GM21515 (cell line): Measurements from ENCODE around the gene MLLT1.

Experiments
- ATAC-seq: cut with Tn5 transposase; IDR thresholded peaks from one replicate; pipeline ENCODE4 v1.9.1; 2021; ENCODE audit not compliant: unreplicated experiment

Gene MLLT1

DNA sequence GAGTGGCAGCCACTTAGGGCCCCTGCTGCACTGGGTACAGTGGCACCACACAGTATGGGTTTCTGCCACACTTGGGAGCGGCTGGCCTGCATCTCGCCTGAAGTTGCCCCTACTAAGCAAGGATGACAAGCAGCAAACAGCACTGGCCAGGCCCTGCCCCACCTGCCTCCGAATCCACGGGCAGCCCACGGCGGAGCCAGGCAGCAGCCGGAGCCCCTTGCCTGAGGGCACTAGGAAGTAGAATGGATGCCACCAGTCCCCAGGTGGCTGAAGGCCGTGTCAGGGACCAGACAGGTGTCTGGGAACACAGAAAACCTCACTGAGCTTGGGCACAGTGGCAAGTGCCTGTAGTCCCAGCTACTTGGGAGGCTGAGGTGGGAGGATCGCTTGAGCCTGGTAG, 19.4 kb downstream of the MLLT1 start:
- no peak for ATAC-seq

DNA sequence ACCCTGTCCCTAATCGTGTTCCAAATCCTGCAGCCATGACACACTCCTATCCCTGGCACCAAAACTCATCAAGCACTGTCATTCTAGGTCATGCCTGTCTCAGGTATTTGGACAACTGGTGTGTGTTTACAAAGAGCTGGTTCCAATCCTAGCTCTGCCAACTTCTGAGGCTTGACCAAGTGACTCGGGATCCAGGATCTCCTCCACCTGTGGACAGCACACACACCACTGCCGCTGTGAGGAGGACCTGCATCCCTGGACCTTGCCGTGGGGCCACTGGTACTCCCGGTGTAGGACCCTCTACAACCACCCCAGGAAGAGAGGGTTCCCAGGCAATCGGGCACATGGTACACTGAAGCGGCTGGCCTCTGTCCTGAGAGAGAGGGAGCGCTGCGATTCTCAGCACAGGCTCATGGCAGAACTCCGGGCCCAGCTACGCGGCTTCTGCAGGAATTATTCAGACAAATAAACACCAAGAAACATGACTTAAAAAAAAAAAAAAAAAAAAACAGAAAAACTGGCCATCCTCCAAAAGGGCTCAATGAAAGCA, 20.4 kb downstream of the MLLT1 start:
- ATAC-seq: no peak

DNA sequence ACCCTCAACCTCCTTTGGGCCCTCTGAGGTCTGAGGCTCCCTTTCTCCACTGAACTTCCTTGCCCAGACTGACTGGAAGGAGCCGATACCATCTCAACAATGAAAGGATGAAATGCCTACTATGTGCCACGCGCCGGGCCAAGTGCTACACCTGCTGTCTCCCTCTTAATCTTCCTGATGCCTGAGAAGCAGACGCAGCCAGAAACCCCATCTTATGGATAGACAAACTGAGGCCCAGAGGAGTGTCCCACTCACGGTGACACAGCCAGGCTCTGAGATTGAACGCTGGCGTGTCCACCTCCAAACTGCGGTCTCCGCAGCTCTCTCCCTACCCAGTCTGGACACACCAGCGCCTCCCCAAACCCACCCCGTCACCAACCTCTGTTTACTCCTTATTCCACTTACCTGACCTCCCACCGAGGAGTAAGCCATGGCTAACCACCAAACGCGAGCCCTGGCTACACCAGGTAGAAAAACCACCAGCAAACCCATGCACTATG, 20.9 kb downstream of the MLLT1 start:
- ATAC-seq: no peak

DNA sequence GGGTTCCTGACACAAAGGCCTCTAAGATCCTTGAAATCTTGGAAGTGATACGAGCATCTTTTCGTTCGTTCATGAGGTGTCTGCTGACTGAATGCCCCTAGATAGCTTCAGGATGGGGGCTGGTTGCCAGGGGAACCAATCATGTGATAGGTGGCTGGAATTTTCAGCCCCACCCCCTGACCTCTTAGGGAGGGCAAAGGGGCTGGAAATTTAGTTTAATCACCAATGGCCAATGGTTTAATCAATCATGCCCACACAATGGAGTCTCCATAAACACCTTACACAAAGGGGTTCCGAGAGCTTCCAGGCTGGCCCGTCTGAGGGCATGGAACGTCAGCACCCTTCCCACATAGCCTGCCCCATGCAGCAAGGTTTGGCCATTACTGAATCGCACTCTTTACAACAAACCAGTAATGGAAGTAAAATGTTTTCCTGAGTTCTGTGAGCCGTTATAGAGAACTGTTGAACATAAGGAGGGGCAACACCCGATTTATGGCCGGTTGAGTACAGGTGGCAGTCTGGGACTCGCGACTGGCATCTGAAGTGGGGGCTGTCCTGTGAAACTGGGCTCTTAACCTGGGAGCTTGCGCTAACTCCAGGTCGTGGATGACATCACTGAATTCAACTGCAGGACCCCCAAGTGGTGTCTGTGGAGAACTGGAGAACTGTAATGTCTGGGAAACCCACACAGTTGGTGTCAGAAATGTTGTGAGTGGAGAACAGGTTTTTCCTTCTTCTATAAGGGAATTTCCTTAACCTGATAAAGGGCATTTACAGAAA, 25.6 kb downstream of the MLLT1 start:
- ATAC-seq: no peak

DNA sequence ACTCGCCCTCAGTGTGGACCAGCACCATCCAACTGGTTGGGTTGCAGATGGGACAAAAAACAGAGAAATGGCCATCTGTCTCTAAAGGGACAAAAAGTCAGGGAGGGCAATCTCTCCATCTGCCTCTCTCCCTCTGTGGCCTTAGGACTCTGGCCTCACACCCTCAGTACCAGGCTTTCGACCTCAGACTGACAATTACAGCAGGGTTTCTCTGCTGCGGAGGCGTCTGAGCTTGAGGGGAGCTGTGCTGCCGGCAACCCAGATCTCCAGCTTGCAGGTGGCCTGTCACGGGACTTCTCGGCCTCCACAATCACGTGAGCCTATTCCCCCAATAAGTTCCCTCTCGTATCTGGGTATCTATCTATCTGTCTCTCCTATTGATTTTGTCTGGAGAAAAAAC, 27.7 kb downstream of the MLLT1 start:
- no peak for ATAC-seq

DNA sequence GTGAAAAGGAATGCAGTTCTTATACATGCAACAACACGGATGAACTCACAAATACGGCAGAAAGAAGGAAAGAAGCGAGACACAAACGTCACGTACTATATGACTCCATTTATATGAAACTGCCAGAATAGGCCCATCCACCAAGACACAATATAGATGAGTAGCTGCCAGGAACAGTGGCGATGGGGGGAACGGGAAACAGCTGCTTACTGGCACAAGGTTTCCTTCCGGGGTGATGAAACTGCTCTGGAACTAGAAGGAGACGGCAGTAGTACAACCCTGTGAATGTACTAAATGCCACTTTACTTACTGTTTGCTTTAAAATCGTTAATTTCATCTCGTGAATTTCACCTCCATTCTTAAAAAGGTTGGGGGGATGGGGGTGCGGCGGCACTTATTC, 28.9 kb downstream of the MLLT1 start:
- no peak for ATAC-seq

DNA sequence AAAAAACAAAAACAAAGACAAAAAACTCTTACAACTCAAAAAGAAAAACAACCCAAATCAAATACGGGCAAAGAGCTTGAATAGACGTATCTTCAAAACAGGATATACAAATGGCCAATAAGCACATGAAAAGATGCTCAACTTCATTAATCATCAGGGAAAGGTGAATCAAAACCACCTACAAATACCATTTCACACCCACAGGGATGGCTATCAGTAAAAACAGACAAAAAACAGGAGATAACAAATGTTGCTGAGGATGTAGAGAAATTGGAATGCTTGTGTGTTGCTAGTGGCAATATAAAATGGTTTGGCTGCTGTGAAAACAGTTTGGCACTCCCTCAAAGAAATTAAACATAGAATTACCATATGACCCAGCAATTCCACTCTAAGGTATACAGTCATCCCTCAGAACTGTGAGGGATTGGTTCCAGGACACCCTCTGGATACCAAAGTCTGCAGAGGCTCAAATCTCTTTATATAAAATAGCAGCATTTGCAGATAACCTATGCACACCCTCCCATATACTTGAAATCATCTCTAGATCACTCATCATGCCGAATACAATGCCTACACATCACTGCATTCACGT, 29.7 kb downstream of the MLLT1 start:
- ATAC-seq: no peak

DNA sequence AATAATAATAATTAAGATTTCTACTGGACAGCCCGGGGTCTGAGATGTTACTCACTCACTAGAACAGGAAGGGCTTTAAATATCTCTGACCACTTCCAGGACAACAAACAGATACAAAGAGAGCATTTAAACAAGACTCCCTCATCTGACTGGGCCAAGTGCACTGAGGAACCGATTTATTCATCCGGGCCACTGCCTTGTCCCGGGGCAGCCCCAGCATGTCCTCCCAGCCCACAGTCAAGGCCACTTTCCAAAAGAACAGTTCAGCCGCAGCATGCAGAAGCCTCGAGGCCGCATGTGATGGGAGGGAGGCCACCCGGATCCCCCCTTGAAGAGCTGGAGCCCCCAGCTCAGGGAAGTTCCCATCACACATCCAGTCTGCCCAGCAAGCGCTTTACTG, 30.5 kb downstream of the MLLT1 start:
- no peak for ATAC-seq

DNA sequence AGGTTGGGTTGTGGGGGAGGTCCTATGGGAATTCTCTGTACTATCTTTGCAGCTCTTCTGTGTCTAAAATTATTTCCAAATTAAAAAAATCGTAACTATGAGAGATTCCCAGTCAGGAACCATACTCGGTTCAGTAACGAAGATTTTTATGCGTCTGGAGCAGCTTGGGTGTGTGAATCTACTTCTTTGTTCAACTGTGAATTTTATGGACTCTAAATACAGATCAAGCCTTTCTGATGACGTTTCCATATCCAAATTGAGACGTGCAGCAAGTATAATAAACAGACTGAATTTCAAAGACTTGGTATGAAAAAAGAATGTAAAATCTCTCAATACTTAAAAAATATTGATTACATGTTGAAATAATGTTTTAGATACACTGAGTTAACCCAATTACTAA, 30.9 kb downstream of the MLLT1 start:
- no peak for ATAC-seq

DNA sequence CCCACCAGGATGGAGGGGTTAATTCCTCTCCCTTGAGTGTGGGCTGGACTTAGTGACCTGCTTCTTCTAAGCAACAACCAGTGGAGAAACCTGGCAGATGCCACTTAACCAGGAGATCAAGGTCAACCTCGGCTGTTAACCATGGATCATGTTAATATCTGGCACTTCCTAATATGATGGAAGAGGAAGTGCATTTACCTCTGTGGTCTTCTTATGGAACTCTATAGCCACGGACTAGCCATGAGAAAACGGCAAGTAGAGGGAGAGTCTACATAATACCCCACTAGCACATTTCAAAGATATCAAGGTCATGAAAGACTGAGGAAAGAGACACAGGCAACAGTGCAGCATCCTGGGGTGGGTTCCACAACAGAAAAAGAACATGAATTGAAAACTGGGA, 31.4 kb downstream of the MLLT1 start:
- ATAC-seq: no peak

DNA sequence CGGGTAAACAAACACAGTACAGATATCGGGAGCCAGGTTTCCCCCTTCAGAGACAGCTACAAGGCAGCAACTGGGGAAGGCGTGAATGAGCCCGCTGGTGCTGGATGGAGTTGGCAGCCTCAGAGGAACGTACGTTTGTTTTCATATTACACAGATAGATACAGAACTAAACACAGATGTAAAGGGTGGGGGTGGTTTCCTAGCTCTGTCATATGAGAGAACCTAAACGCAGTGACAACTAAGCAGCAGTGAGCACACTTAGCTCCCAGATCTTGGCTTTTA, 32.8 kb downstream of the MLLT1 start:
- ATAC-seq: no peak

DNA sequence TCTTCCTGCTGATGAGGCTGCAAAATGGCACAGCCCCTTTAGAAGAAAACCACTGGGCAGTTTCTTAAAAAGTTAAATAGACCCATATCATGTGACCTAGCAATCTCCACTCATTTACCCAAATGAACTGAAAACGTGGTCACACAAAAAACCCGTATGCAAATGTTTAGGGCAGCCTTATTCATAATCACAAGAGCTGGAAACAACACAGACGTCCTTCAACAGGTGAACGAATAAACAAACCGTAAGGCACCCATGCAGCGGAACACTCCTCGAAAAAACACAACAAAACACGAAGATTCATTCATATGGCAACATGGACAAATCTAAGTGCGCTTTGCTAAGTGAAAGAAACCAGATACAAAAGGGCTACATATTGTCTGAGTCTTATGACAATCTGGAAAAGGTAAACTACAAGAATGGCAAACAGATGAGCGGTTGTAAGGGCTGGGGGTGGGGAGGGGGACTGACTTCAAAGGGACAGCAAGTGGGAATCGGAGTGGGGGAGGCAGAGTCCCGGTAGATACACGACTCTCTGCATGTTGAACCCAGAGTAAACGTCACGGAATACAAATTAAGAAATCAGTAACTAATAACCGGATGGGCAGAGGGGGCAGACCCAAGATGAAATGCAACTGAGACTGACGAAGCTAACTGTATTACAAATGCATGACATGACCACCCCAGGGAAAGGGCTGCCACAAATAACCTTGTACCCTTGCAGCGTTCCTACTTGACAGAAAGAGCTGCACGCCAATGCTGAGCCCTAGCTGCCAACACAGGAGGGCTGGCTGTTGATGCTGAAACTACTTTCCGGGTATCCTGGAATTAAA, 33.4 kb downstream of the MLLT1 start:
- no peak for ATAC-seq

DNA sequence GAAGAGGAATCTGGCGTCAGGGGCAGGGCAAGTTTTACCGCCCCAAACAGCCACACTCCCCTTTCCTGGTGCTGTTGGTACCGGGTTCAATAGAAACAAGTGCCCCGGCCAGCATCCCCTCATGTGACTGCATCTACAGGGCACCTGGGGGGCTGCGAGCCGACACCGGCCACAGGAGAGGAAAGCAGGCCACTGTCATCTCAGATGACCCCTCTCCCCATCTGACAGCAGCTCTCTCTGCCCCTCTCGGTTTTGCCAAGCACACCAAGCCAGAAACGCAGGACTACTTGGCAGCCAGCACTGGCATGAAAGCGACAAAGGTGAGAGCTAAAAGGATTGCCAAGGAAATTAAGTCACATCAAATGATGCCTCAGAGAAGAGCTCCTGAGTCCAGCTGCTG, 37.1 kb downstream of the MLLT1 start:
- ATAC-seq: no peak

DNA sequence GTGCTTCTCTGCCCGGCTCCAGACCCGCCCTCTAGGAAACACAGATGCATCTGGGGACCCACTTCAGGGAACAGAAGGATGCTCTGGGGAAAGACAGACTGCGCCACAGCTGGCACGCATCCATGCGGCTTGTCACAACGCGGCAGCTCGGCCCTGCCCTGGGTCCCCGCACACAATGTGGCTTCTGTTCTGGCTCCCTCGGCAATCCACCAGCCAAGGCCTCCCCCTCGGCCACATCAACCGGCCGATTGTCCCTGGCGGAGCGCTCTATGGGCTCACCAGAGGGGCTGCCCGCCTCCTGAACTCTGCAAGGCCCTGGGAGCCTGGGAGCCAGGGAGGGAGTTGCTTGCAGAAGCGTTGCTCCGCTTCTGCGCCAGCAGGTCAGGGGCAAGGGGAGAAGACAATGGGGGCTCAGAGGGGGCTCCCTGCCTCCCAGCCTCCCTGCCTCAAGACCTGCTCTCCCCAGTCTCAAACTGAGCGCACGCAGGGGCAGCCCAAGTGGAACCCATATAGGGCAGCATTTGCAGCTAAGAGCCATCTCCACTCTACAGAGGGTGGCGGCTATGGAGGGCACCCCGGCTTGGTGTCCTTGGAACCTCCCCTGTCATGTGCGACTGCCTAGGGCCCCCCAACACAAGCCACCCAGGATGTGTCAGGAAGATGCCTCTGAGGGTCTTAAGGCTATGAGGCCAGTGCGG, 37.9 kb downstream of the MLLT1 start:
- ATAC-seq: no peak

DNA sequence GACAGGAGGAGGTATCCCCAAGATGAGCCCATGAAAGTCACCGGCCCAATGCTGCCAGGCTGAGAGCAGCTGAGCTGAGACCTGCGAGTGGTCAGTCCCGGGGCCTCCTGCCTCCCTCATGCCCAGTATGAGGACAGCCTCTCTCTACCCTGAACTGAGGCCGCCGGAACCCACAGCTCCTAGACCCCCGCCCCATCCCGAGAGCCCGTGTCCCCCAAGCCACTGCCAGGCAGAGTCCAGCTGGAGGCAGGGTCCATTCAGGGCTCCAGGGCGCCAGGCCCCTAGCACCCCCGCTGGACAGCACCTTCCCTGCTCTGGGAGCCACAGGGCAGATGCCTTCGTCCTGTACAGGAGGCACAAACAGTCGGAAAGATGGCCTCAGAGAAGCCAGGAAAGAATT, 38.7 kb downstream of the MLLT1 start:
- no peak for ATAC-seq

DNA sequence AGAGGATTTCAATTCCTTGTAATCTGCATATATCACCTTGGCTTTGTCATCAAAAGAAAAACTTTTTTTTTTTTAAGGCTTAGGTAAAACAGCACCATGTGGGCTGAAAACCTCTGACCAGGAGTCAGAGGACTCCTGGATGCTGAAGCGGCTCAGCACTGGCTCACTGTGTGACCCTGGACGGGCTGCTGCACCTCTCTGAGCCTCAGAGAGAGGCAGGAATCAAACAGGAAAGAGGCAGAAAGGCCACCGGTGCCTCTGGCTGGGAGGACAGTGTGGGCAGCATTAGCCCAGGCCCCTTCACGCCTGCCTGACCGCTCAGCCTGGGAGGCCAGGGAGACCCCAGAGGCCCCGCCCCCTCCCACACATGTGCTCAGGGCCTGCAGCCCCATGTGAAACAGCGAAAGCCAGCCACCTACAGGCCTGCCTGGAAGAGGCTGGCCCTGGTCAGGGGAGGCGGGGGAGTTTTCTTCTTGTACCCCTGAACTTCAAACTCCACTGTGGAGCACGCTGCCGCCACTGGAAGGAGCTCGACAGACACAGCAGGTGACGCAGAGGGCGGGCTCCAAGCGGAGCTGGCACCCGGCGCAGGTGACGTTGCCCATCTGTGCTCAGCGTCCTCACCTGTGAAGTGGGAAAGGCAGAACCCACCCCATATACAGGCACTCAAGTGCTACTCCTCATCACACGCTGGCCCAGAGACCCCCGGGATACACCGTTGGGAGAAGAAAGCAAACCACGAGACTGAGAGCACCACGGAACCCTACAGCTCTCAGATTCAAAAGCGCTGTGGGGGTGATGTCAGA, 39.7 kb downstream of the MLLT1 start:
- no peak for ATAC-seq

DNA sequence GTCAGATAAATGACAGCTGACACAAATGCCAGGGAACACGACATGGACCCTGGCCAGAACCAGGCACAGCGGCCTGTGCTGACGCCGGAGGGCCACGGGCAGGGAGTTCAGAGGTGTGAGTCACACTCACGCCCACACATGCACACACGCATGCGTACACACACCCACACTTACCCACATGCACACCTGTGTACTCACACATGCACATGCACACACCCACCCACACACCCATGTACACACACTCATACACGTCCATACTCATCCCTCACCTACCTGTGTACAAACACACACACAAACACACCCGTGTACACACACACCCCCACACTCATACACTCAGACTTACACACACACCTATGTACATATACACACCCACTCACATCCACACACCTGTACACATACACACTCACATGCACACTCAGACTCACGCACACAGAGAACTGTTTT, 40.4 kb downstream of the MLLT1 start:
- no peak for ATAC-seq

DNA sequence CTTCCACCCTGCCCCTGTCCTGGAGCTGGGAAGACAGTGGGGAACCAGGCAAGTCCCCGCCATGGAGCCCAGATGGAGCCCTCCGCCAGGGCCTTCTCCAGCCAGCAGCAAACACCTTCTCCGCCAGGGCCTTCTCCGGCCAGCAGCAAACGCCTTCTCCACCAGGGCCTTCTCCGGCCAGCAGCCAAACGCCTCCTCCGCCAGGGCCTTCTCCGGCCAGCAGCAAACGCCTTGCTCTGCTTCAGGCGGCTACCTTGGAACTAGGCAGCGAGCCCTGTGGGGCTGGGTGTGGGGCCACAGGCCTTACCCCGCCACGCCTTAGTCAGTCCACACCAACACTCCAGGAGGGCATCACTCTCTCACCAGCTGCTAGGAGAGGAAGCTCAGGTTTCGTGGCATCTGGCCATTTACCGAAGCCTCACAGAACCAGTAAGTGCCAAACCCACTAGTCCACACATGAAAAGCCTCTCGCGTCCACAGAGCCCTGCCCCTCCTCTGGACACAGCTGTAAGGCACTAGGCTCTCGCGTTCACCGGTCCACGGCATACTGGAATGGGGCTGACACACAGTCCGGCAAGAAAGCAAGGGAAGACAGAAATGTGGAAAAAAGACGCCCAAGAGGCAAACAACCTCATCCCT, 41.0 kb downstream of the MLLT1 start:
- no peak for ATAC-seq

DNA sequence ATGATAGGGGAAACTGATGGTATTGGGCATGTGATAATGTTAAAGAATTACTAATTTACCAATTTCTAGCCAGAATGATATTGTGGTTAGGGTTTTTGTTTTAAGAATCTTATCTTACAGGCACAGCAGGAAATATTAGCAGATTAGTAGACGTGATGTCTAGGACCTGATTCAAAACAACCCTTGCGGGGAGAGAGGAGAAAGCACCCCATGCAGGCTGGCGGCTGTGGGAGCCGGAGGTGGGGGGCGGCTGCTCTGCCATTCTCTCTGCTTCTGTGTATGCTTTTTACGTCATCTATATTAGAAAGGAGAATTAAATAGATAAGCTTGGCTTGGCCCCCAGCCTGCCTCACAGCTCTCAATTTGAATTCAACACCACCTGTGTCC, 41.5 kb downstream of the MLLT1 start:
- ATAC-seq: no peak
